GM18873 (cell line): ENCODE measurements around the gene TEX26.

Experiments used
- ATAC-seq: cut with Tn5 transposase; IDR thresholded peaks from one replicate; pipeline ENCODE4 v1.9.1; 2021; ENCODE audit warnings: mild to moderate bottlenecking, moderate library complexity, moderate number of reproducible peaks; ENCODE audit not compliant: unreplicated experiment, low FRiP score

TEX26 gene

DNA sequence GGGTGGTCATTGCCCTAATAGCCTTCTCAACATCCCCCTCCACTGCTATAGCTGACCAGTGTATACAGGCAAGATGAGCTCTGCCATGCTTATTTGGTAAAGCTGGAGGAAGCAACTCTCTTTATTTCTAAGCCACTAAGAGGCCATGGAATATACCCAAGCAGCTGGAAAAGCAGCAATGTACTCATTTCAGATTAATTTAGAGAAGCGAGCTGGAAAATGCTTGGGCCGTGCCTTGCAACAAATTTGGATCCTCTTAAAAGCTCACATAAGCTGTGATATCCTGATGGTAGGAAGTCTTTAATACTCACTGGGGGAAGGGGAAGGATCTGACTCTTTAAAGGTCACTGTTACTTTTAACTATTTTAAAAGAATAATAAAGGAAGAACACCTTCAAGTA is 77.8 kb downstream of the TEX26 start:
- ATAC-seq: no peak

DNA sequence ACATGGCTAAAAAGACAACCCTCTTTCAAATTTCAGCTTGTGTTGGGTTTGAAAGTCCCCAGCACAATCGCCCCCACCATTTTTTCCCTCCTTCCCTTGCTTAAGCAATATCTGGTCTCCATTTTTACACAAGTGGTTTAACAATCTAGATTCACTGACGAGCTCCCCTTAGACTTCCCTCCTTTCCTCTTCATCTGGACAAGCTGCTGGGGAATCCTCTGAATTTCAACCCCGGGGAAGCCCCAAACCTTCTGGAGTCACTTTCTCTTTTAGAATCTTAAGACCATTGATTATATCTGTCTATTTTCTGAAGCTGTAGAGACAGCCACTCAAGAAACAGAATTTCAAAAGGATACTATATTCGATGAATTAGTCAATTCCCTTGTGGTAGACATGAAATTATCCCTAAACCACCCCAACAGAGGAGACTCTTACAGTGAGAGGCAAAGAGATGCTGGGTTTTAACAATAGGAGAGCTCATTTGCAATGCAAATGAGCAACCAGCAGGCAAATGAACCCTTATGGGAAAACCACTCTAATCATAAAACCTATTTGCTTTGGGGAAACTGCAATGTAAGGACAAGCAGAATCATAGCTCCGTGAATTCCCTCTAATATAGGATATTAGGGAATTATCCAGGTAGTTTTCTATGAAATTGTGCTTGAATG is 78.9 kb downstream of the TEX26 start:
- ATAC-seq: no peak

DNA sequence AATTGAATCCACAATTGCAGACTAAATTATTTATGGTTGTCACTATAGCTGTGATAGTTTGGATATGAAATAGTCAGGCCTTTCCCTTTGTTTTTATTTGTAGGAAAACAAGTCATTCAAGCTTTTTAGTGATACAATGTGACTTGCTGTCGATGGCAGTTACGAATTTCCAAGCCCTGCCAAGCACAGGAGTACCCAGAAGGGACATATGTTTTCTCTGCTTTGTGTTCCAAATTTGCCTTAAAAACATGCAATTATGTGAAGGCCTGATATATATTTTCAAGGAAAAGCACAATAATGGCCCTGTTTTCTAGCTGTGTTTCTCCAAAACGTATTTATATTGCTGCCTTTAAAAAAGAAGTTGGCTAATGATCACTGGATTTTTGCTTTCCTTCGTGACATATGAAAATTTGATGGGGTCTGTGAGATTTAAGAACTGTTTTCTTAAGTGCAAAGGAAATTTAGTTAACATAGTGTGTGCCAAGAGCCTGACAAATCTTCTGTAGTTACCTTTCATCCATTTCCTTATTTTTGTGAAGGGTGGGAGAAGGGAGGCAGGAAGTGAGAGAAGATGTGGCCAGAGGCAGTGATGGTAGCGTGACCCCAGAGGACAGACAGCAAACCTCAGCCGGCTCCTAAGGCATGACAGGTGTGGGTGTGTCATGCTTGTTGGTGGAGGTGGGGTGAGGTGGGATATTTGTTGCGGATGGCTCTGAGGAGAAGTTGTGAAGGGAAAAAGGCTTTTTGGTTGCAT is 79.6 kb downstream of the TEX26 start:
- ATAC-seq: no peak

DNA sequence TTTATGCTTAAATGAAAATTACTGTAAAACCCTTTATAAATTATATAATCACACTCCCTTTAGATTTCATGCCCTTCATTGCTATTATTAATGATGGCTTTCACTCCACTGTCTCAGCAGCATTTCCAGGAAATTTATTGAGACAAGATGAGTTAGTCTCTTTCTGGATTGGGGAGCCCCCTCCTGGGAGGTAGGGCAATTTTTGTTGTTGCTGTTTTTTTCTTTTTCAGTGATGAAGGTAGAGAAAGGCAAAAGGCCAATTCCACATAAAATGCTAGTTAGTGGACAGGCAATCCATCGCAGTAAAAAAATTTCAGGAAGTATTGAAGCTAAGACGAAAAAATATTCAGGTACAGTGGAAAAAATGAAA is 80.2 kb downstream of the TEX26 start:
- ATAC-seq: no peak

DNA sequence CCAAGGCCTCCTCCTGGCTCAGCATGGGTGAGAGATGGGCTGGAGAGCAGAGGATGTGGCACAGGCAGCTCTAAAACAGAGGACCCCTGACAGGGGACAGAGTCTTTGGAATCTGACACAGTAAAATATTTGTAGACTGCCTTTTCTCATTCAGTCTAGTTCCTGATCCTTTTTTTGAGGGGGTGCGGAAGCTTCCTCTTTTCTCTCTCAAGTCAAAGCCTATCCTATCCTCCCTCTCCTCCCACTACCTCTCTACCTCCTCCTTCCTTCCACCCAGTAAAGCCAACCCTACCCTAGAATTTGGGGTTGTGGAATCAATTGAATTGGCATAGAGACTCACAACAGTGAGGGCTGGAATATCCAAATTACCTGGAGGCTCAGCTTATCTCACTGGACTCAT is 82.0 kb downstream of the TEX26 start:
- no peak for ATAC-seq

DNA sequence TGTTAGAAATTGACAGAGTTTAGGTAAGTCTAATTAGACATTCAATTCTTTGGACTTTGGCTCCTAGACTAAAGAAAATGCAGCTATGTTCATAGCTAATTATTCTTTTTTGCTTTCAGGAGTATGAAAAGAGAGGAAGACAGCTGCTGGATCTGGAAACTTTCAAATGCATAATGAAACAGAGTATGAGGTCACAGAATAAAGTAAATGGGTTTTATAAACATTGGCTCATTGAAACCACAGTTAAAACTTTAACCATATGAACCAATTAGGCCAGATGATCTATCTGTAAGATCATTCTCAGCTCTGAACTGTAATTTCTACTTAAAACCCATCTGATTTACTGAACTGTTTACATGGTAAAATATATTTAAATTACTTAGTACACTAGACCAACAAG is 82.7 kb downstream of the TEX26 start:
- no peak for ATAC-seq

DNA sequence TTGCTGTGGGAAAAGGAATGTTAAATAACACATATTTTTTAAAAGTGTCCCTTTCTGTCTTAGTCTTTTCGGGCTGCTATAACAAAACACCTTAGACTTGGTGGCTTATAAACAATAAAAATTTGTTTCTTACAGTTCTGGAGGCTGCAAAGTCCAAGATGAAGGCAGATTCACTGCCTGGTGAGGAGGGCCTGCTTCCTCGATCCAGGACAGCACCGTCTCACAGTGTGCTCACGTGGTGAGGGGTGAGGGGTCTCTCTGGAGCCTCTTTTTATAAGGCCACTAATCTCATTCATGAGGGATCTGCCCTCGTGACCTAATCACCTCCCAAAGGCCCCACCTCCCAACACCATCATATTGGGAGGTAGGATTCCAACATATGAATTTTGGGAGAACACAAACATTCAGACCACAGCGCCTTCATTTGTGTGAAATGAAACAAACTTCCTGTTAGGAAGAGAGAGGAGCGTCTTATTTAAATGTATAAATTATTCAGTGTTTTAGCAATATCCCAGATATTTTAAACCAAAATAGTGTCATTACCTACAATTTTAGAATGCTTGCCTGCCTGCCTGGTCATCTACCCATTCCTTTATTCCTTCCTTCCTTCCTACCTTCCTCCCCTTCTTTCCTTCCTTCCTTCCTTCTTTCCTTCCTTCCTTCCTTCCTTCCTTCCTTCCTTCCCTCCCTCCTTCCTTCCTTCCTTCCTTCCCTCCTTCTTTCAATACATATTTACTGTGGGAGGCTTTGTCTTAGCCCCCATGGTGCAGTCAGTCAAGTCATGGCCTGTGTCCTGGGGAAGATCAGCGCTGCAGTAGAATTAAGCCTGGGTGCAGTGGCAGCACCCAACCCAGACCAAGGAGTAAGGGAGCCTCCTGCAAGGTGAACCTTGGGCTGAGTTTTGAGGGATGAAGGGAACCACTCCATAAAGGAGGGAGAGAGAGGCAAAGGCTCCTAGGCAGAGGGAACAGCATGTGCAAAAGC is 84.2 kb downstream of the TEX26 start:
- ATAC-seq: no peak

DNA sequence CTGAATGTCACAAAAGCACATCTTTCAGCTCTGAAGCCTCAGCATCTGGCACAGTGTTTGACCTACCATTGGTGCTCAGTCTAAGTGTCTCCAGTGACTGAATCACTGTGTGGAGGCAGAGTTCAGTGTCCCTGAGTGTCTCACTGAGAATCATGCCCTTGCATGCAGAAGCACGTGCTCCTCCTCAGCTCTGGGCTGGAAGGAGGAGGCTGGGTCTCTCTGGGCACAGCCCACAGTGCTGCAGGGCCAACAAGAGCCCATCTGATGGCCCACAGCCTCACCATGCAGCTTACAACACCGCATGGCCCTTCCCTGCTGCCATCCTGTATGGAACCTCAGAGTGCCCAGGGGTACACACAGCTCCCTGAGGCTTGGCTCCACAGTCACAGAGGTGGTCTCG is 86.1 kb downstream of the TEX26 start:
- ATAC-seq: no peak

DNA sequence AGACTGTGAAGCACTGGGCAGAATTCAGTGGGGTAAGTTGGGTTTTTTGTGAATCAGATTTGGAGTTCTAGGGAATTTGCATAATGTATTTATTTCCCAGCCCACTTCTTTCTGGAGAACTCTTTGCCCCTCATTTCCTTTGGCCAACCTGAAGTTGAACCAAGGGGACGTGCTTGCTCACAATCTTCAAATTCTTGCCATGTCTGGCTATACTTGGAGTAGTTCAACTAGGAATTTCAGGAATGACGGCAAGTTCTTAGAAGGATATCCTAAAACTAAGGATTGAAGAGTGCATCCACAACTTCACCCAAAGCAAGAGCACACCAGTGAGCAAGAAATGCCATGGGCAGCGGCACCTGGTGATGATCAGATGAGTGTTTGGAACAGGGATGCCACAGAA is 88.5 kb downstream of the TEX26 start:
- ATAC-seq: no peak

DNA sequence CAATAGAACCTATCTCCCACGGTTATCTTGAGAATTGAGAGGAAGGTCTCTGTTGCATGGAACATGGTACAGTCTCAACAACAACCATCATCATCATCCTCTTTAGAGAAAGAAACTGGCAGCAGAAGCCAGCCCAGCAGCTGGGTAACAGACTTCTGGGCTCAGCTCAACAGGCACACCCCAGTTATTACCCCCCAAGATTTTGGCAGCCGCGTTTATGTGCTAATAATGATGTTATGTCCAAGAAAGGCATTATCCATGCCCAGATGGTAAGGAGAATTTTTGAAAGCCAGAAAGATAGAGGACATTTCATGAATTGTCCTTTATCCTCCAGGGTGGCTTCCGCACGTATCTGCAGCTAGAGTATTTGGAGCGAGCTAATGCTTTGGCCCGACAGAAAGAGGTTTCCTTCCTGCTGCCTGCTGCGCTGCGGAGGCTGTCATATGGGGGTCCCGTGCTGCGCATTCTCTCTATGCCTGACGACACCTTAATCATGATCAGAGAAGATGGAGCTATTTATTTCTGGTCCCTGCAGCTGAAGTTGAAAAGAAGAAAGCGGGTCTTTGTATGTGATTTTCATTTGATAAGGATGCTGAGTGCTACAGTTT is 89.9 kb downstream of the TEX26 start:
- ATAC-seq: no peak

DNA sequence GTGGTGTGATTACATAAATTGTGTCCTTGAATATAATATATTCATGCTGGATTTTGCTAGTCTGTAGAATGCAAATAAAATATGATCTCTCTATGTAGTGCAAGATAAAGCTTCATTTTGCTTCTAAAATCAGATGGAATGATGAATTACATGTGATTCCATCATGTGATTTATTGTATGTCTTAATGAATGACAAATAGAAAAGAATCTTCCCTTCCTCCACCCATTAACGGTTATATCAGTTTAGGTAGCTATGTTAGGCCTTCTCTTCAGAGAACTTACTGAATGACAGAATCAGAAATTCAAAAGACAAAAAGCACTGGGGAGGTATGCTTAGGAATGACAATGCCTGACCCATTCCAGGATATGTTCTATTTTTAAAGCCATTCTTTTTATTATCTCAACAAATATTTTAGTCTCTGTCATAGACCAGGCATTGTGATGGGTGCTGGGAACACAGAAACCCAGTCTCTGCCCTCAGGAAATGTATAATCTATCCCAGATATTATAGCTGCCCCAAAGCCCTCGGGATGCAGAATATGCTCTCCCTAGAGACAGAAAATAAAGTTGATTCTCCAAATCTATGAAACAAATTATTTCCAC is 90.6 kb downstream of the TEX26 start:
- no peak for ATAC-seq
